Endodermal cell (in vitro differentiated cells): ENCODE data around the gene TICAM2. TPM values are rescaled to one million over a fixed set of nuclear protein-coding genes. Genes with fewer than 3 reads are reported as not detected.

Source experiments
- DNase-seq: peaks from one replicate; pipeline ENCODE4 v3.0.0-alpha.2; 2017
- H3K27ac ChIP-seq: 2 replicates; pipeline ENCODE4 v1.5.1; 2013; ENCODE audit warnings: mild to moderate bottlenecking, low read depth, low read length, moderate library complexity
- H3K27me3 ChIP-seq: 2 replicates; pipeline ENCODE4 v1.6.1; 2013; ENCODE audit warnings: mild to moderate bottlenecking, low read length, moderate library complexity; ENCODE audit not compliant: insufficient read depth, control insufficient read depth, poor library complexity, severe bottlenecking
- H3K36me3 ChIP-seq: 2 replicates; pipeline ENCODE4 v1.7.0; 2013; ENCODE audit warnings: mild to moderate bottlenecking, low read length, moderate library complexity; ENCODE audit not compliant: control insufficient read depth, insufficient read depth
- H3K4me1 ChIP-seq: one replicate; pipeline ENCODE4 v1.7.0; 2013; ENCODE audit warnings: low read length; ENCODE audit not compliant: control insufficient read depth, insufficient read depth
- H3K4me3 ChIP-seq: 2 replicates; pipeline ENCODE4 v1.5.1; 2013; ENCODE audit warnings: mild to moderate bottlenecking, low read length, moderate library complexity
- H3K9ac ChIP-seq: 2 replicates; pipeline ENCODE4 v1.6.1; 2013; ENCODE audit warnings: mild to moderate bottlenecking, low read length, moderate library complexity; ENCODE audit not compliant: poor library complexity, severe bottlenecking; ENCODE audit errors: extremely low read depth
- H3K9me3 ChIP-seq: 2 replicates; pipeline ENCODE4 v1.6.1; 2013; ENCODE audit warnings: mild to moderate bottlenecking, low read length, moderate library complexity; ENCODE audit not compliant: control insufficient read depth
- H3K27ac Mint-ChIP-seq: 2 replicates; pipeline ENCODE4 v1.8.0; 2020; ENCODE audit warnings: mixed read lengths
- H3K27me3 Mint-ChIP-seq: 2 replicates; pipeline ENCODE4 v1.8.0; 2021; ENCODE audit warnings: mild to moderate bottlenecking, mixed read lengths; ENCODE audit not compliant: insufficient read depth
- H3K36me3 Mint-ChIP-seq: 2 replicates; pipeline ENCODE4 v1.8.0; 2020; ENCODE audit warnings: low read depth, mixed read lengths
- H3K4me1 Mint-ChIP-seq: 2 replicates; pipeline ENCODE4 v1.8.0; 2020; ENCODE audit warnings: mixed read lengths
- H3K4me3 Mint-ChIP-seq: 2 replicates; pipeline ENCODE4 v1.8.0; 2020; ENCODE audit warnings: mild to moderate bottlenecking, moderate library complexity, mixed read lengths
- H3K9me3 Mint-ChIP-seq: 2 replicates; pipeline ENCODE4 v1.8.0; 2020; ENCODE audit warnings: mild to moderate bottlenecking, mixed read lengths
- CTCF ChIP-seq: fragments of 200-600 bp; sonication (generic); conservative IDR thresholded peaks from 2 replicates; pipeline ENCODE4 v1.5.0; 2021; ENCODE audit warnings: antibody characterized with exemption, mild to moderate bottlenecking
- WGBS, 2 experiments: methylation state at CpG; one replicate each; pipeline versions ENCODE4 v1.1.5 to v1.1.7; 2013; ENCODE audit warnings: missing lambda C conversion rate in 2 of 2, mixed read lengths in 1 of 2; ENCODE audit not compliant: insufficient coverage in 1 of 2, insufficient read length in 1 of 2; 5-methylcytosine and 5-hydroxymethylcytosine counted together
- total RNA-seq, 2 donors: library from RNA; stranded (reverse); fragmentation: NEBNext Ultra II Directional in 1 of 2; extraction: Animal tissue kit (Norgen Biotek cat#: 25700) in 1 of 2; gene quantifications; 2 replicates in 1 of 2; 3 replicates in 1 of 2; pipeline ENCODE4 v1.2.1, GENCODE V29; 2021

TICAM2 gene
- total RNA-seq, 2 donors from 2014 or later: 0.84 to 1.5 TPM

DNA sequence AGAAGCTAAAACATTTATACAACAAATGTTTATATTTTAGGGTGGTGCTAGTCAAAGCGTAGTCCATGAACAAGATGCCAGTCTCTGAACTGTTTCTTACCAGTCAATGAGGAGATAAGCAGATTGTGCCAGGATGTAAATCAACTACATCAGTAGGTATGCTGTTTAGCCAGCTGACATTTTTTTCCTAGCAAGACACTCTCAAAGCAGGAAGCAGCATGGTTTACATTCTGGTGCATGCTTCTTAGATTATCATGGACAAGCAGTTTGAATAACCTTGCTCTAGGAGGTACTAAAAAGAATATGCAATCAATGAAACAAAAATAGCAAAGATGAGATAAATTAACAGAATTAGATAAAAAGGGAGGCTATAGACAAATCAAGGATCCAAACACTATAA lies 17.0 kb downstream of the TICAM2 start:
- Histone ChIP-seq H3K9ac (no peak overlapping the region), H3K27ac (no peak overlapping the region), H3K4me3 (no peak overlapping the region), H3K27me3 (no peaks in the 10 kb centered on the region), H3K4me1 (no peaks in the 10 kb centered on the region), H3K36me3 (no peaks in the 10 kb centered on the region), H3K9me3 (no peaks in the 10 kb centered on the region)
- H3K27me3 Mint-ChIP-seq: no peaks in the 10 kb centered on the region
- no peak overlapping the region for H3K4me3 Mint-ChIP-seq
- no peak for TF ChIP-seq CTCF
- no peaks in the 10 kb centered on the region for H3K36me3 Mint-ChIP-seq
- no peak overlapping the region for H3K27ac Mint-ChIP-seq
- no peaks in the 10 kb centered on the region for H3K4me1 Mint-ChIP-seq
- no peaks in the 10 kb centered on the region for H3K9me3 Mint-ChIP-seq
- WGBS, 2 experiments: 89 to 100% methylated on average over 1 of the region's 1 CpG
- DNase-seq: no peak

DNA sequence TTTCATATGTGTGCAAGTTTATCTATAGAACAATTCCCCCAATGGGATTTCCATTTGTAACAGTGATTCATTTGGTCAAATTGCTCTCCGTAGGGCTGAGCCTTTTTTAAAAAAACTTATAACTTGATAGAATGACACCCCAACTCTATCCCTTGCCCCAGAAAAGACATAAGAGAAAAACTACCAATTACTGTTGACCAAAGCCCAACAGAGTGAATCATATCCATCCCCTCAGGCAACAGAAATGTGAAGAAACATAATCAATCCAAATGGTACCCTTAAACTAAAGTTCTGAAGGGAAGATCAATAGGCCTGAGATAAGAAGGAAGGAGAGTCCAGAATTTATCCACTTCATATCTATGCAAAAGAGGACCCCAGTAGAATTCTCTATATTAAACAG lies 17.8 kb downstream of the TICAM2 start:
- Histone ChIP-seq H3K4me3 (no peak overlapping the region), H3K27me3 (no peaks in the 10 kb centered on the region), H3K9me3 (no peaks in the 10 kb centered on the region), H3K4me1 (no peaks in the 10 kb centered on the region), H3K36me3 (no peaks in the 10 kb centered on the region), H3K27ac (no peak overlapping the region), H3K9ac (no peak overlapping the region)
- DNase-seq: no peak
- no peak for TF ChIP-seq CTCF
- H3K9me3 Mint-ChIP-seq: no peaks in the 10 kb centered on the region
- H3K27ac Mint-ChIP-seq: no peak overlapping the region
- 97% methylated on average over 1 of the region's 1 CpG; no CpG with 5 or more reads in 1 of the 2 experiments for WGBS, 2 experiments
- H3K36me3 Mint-ChIP-seq: no peaks in the 10 kb centered on the region
- H3K4me3 Mint-ChIP-seq: no peak overlapping the region
- no peaks in the 10 kb centered on the region for H3K4me1 Mint-ChIP-seq
- no peaks in the 10 kb centered on the region for H3K27me3 Mint-ChIP-seq

DNA sequence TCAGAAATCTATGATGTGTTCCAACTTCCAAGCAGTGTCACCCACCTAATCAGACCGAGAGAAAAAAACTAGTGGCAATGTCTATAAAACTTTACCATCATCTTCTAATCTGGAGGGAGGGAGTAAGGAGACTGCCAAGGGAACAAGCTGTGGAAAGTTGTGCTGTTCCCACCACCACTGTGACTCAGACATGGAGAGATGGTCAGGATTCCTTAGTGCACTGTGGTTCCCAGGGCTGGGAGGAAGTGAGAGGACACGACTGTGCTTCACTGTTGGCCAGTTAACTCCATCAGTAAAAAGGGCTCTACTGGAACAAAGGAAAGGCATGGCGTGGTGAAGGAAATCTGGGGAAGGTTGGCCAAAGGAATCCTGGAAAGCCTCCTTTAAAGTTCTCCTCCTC lies 18.8 kb downstream of the TICAM2 start:
- no peak for TF ChIP-seq CTCF
- H3K9ac ChIP-seq: no peak overlapping the region
- H3K27ac Mint-ChIP-seq: no peak overlapping the region
- H3K4me3 Mint-ChIP-seq: no peak overlapping the region
- no peak for DNase-seq
- no peak overlapping the region for H3K4me3 ChIP-seq
- H3K27me3 ChIP-seq: no peaks in the 10 kb centered on the region
- no peaks in the 10 kb centered on the region for H3K36me3 ChIP-seq
- H3K4me1 ChIP-seq: no peaks in the 10 kb centered on the region
- H3K9me3 ChIP-seq: no peaks in the 10 kb centered on the region
- no peak overlapping the region for H3K27ac ChIP-seq
- H3K36me3 Mint-ChIP-seq: no peaks in the 10 kb centered on the region
- 81% methylated on average over 3 of the region's 3 CpGs; no CpG with 5 or more reads in 1 of the 2 experiments for WGBS, 2 experiments
- H3K27me3 Mint-ChIP-seq: no peaks in the 10 kb centered on the region
- no peaks in the 10 kb centered on the region for H3K9me3 Mint-ChIP-seq
- no peaks in the 10 kb centered on the region for H3K4me1 Mint-ChIP-seq
